Measurements from ENCODE around the gene C6orf52.

C6orf52 gene

DNA sequence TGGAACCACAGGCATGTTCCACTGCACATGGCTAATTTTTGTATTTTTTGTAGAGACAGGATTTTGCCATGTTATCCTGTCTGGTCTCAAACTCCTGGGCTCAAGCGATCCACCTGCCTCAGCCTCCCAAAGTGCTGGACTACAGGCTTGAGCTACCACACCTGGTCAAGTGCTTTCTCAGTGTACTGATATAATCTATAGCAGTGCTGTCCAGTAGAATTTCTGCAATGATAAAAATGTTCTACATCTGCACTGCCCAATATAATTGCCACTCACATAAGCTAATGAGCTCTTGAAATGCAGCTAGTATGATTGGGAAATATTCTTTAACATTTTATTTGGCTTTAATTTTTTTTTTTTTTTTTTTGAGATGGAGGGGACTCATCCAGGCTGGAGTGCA lies 64.2 kb downstream of the C6orf52 start:
- TF ChIP-seq, protein P1, sequence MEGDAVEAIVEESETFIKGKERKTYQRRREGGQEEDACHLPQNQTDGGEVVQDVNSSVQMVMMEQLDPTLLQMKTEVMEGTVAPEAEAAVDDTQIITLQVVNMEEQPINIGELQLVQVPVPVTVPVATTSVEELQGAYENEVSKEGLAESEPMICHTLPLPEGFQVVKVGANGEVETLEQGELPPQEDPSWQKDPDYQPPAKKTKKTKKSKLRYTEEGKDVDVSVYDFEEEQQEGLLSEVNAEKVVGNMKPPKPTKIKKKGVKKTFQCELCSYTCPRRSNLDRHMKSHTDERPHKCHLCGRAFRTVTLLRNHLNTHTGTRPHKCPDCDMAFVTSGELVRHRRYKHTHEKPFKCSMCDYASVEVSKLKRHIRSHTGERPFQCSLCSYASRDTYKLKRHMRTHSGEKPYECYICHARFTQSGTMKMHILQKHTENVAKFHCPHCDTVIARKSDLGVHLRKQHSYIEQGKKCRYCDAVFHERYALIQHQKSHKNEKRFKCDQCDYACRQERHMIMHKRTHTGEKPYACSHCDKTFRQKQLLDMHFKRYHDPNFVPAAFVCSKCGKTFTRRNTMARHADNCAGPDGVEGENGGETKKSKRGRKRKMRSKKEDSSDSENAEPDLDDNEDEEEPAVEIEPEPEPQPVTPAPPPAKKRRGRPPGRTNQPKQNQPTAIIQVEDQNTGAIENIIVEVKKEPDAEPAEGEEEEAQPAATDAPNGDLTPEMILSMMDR (conservative IDR thresholded peaks at IDR 0.05): no peak
- H3K27ac ChIP-seq: no peak overlapping the region

DNA sequence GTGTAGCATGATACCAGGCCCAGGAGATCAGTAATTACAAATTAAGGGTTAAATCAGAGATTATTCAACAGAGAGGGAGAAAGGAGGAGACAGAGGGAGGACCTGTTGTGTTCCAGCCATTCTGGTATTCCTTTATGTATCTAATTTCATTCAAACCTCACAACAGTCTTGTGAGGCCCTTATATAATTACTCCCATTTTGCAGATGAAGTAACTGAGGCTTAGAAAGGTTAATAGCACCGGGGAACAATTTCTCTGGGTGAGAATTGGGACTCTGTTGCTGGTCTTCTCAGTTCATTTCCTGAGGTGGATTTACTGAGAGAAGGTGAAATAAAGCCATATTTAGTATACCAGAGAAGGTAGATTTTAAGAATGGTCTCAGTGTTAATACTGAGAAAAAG lies 66.6 kb downstream of the C6orf52 start:
- no peak overlapping the region for H3K27ac ChIP-seq
- TF ChIP-seq, protein P1 (conservative IDR thresholded peaks at IDR 0.05): no peak

DNA sequence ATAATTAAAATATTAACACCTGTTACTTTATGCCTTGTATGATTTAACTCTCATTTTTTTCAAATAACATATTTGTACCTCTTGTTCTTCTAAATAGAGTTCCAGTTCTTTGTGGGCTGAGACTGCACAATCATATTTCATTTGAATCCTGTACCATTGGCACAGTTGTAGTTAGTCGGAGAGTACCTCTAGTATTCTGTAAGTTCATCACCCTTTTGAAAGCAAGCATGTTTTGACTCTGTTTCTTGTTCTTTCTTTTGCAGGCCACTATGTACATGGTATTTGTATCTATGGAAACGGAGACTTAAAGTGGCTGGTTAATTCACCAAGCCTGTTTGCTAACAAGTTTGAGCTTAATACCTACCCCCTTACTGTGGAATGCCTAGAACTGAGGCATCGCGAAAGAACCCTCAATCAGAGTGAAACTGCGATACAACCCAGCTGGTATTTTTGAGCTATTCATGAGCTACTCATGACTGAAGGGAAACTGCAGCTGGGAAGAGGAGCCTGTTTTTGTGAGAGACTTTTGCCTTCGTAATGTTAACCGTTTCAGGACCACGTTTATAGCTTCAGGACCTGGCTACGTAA lies 68.2 kb downstream of the C6orf52 start:
- TF ChIP-seq, protein P1 (conservative IDR thresholded peaks at IDR 0.05): no peak
- H3K27ac ChIP-seq: no peak overlapping the region

DNA sequence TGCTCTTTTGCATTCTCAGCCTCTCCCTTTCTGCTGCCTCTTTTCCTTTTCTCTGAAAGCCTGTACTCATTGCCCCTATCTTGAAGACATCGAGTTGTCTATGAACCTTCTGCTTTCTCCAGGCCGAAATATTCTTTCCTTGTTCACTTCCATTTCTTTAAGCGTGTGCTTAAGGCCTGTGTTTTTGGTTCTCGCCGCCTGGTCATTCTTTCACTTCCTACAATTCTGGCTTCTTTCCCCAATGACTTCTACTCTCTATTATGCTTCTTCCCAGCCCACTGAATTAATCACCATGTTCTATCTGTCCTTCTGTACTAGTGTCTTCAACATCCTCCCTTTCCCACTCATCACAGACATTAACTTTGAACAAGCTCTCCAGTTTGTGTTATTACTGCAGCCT lies 69.6 kb downstream of the C6orf52 start:
- TF ChIP-seq, protein P1 (conservative IDR thresholded peaks at IDR 0.05): no peak
- no peak overlapping the region for H3K27ac ChIP-seq

- TF ChIP-seq, protein P1 (conservative IDR thresholded peaks at IDR 0.05): no peak
- H3K27ac ChIP-seq: no peak overlapping the region
Measured at GRCh38 chr6:10621847-10622246, 72.6 kb downstream of the C6orf52 start.
